Astrocyte (in vitro differentiated cells and primary cell): Measurements from ENCODE around the gene THY1.

Experiments used
- EZH2 ChIP-seq: IDR thresholded peaks from 2 replicates; pipeline ENCODE4 v1.6.1; 2012; ENCODE audit warnings: mild to moderate bottlenecking, low read length, inconsistent platforms; ENCODE audit not compliant: insufficient read depth
- TF ChIP-seq, protein P1 (sequence below): IDR thresholded peaks from 2 replicates; pipeline ENCODE4 v1.5.1; 2011; ENCODE audit warnings: low read depth, mild to moderate bottlenecking, inconsistent platforms, low read length, moderate library complexity; ENCODE audit not compliant: insufficient read depth

DNA sequence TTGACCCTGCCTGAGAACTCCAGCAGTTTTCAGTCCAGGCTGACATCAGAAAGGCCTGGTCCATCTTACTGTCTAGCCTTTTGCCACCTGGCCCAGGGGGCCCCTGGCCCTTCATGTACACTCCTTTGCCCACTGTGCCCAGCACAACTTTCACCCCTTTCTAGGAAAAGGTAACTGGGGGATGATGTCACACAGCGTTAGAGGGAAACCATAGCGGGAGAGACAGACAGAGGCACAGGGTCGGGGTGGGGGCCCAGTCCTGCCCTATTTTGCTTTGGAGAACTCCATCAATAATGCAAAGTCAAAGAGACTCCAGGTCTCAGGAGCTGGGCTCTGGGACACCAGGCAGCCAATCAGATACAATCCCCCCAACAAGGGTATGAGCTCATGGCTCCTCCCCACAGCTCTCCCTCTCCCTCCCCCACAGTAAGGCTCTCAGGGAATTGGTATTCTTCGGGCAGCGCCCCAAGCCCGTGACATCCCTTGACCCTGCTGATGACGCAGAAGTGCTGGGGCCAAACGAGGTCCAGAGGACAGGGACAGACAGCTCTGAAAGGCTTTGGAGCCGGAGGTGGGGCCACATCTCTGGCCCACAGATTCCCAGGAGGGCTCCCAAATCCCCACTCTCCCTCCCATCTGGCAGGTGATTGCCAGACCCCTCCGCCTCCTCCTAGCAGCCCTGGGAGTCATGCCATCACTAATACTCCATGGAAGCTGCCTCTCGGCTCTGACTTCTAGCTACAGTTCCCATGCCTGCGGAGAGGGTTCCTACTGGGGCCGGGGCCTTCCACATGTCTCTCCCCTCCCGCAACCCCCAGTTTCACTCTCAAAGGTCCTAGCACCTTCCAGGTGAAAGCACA is 47.4 kb downstream of the THY1 start:
- no peak for TF ChIP-seq EZH2
- TF ChIP-seq, protein P1, sequence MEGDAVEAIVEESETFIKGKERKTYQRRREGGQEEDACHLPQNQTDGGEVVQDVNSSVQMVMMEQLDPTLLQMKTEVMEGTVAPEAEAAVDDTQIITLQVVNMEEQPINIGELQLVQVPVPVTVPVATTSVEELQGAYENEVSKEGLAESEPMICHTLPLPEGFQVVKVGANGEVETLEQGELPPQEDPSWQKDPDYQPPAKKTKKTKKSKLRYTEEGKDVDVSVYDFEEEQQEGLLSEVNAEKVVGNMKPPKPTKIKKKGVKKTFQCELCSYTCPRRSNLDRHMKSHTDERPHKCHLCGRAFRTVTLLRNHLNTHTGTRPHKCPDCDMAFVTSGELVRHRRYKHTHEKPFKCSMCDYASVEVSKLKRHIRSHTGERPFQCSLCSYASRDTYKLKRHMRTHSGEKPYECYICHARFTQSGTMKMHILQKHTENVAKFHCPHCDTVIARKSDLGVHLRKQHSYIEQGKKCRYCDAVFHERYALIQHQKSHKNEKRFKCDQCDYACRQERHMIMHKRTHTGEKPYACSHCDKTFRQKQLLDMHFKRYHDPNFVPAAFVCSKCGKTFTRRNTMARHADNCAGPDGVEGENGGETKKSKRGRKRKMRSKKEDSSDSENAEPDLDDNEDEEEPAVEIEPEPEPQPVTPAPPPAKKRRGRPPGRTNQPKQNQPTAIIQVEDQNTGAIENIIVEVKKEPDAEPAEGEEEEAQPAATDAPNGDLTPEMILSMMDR: no peak
